IMR-90 (cell line): ENCODE results near the gene ZFYVE28. TPM values are rescaled to one million over a fixed set of nuclear protein-coding genes. Genes with fewer than 3 reads are reported as not detected.

ENCODE experiments used
- ATAC-seq: fragments of 200-7000 bp; cut with Tn5 transposase; 2 replicates; pipeline ENCODE4 v1.9.1; 2020; ENCODE audit warnings: low read depth, mild to moderate bottlenecking, moderate library complexity
- BruUV-seq: library from RNA; stranded (reverse); fragments of 400-500 nt; replicated peaks from 2 replicates; lab custom pipeline; 2021; lab: Mats Ljungman, UMichigan
- CTCF ChIA-PET: fragments of 300-600 bp; formaldehyde crosslinking; extraction: SDS; loops from one replicate; lab custom pipeline; 2021; ENCODE audit warnings: antibody characterized with exemption; lab: Yijun Ruan, JAX
- POLR2A ChIA-PET: fragments of 300-600 bp; sonication (Branson Sonifier 250); formaldehyde crosslinking; loops from one replicate; lab custom pipeline; 2022; ENCODE audit warnings: antibody characterized with exemption; ENCODE audit not compliant: unreplicated experiment; lab: Charles Lee
- DNase-seq: peaks from one replicate; pipeline ENCODE4 v3.0.0; 2013
- H2AFZ ChIP-seq: replicated peaks from 2 replicates; pipeline ENCODE3; 2013; ENCODE audit warnings: low read length, mild to moderate bottlenecking; ENCODE audit not compliant: poor library complexity
- H2AK5ac ChIP-seq: 2 replicates; pipeline ENCODE4 v1.6.1; 2013; ENCODE audit warnings: low read depth, low read length, inconsistent platforms
- H2AK9ac ChIP-seq: replicated peaks from 2 replicates; pipeline ENCODE3; 2013; ENCODE audit warnings: mild to moderate bottlenecking, low read depth, low read length, moderate library complexity; ENCODE audit not compliant: poor library complexity
- H2BK120ac ChIP-seq: 2 replicates; pipeline ENCODE4 v1.6.1; 2013; ENCODE audit warnings: low read depth, low read length, inconsistent platforms
- H2BK15ac ChIP-seq: 3 replicates; pipeline ENCODE4 v1.6.1; 2013; ENCODE audit warnings: low read depth, low read length, inconsistent platforms
- H2BK20ac ChIP-seq: 2 replicates; pipeline ENCODE4 v1.6.1; 2013; ENCODE audit warnings: low read depth, mild to moderate bottlenecking, inconsistent platforms, low read length, moderate library complexity
- H2BK5ac ChIP-seq: 2 replicates; pipeline ENCODE4 v1.6.1; 2013; ENCODE audit warnings: mild to moderate bottlenecking, low read depth, low read length, inconsistent platforms; ENCODE audit not compliant: poor library complexity, severe bottlenecking
- H3K14ac ChIP-seq: replicated peaks from 2 replicates; pipeline ENCODE4 v1.6.1; 2013; ENCODE audit warnings: low read depth, low read length, inconsistent platforms
- H3K18ac ChIP-seq: 2 replicates; pipeline ENCODE4 v1.6.1; 2013; ENCODE audit warnings: low read depth, low read length, control low read depth
- H3K23ac ChIP-seq: 2 replicates; pipeline ENCODE4 v1.6.1; 2013; ENCODE audit warnings: low read depth, low read length, inconsistent platforms
- H3K27ac ChIP-seq: 2 replicates; pipeline ENCODE4 v1.5.1; 2013; ENCODE audit warnings: mild to moderate bottlenecking, control low read depth, low read length; ENCODE audit not compliant: insufficient read depth
- H3K27me3 ChIP-seq: 2 replicates; pipeline ENCODE4 v1.6.1; 2013; ENCODE audit warnings: low read length; ENCODE audit not compliant: control insufficient read depth, insufficient read depth
- H3K36me3 ChIP-seq: 2 replicates; pipeline ENCODE4 v1.6.1; 2013; ENCODE audit warnings: low read length, mixed read lengths; ENCODE audit not compliant: control insufficient read depth, insufficient read depth
- H3K4ac ChIP-seq: 2 replicates; pipeline ENCODE4 v1.6.1; 2013; ENCODE audit warnings: low read depth, low read length, inconsistent platforms
- H3K4me1 ChIP-seq: 2 replicates; pipeline ENCODE4 v1.6.1; 2013; ENCODE audit warnings: low read length, mixed read lengths; ENCODE audit not compliant: control insufficient read depth, insufficient read depth
- H3K4me2 ChIP-seq: 2 replicates; pipeline ENCODE4 v1.6.1; 2013; ENCODE audit warnings: low read depth, mild to moderate bottlenecking, control low read depth, low read length, moderate library complexity
- H3K4me3 ChIP-seq: 2 replicates; pipeline ENCODE4 v1.5.1; 2013; ENCODE audit warnings: low read depth, mild to moderate bottlenecking, control low read depth, low read length, moderate library complexity; ENCODE audit not compliant: insufficient read depth
- H3K56ac ChIP-seq: 2 replicates; pipeline ENCODE4 v1.6.1; 2013; ENCODE audit warnings: low read length, inconsistent platforms; ENCODE audit not compliant: insufficient read depth; ENCODE audit errors: extremely low read depth
- H3K79me1 ChIP-seq, 2 experiments: 2 replicates each; pipeline ENCODE4 v1.6.1; 2013; ENCODE audit warnings: low read length in 2 of 2, inconsistent platforms in 1 of 2, low read depth in 1 of 2
- H3K9ac ChIP-seq: 2 replicates; pipeline ENCODE4 v1.6.1; 2013; ENCODE audit warnings: low read depth, low read length, control low read depth
- H3K9me1 ChIP-seq: 2 replicates; pipeline ENCODE4 v1.6.1; 2013; ENCODE audit warnings: low read length, inconsistent platforms; ENCODE audit not compliant: insufficient read depth
- H3K9me3 ChIP-seq: 2 replicates; pipeline ENCODE4 v1.6.1; 2013; ENCODE audit warnings: low read length; ENCODE audit not compliant: control insufficient read depth, insufficient read depth
- H4K20me1 ChIP-seq: 2 replicates; pipeline ENCODE4 v1.6.1; 2013; ENCODE audit warnings: low read length, inconsistent platforms; ENCODE audit not compliant: insufficient read depth
- H4K5ac ChIP-seq: 2 replicates; pipeline ENCODE4 v1.6.1; 2013; ENCODE audit warnings: mild to moderate bottlenecking, low read depth, low read length, control low read depth
- H4K8ac ChIP-seq, 2 experiments: 2 replicates each; pipeline ENCODE4 v1.6.1; 2013; ENCODE audit warnings: low read depth in 2 of 2, low read length in 2 of 2, control low read depth in 1 of 2, inconsistent platforms in 1 of 2
- H4K91ac ChIP-seq: 2 replicates; pipeline ENCODE4 v1.6.1; 2013; ENCODE audit warnings: low read depth, low read length, inconsistent platforms; ENCODE audit not compliant: insufficient read depth
- BHLHE40 ChIP-seq: fragments of 150-350 bp; IDR thresholded peaks from 2 replicates; pipeline ENCODE4 v1.6.1; 2016; ENCODE audit warnings: mild to moderate bottlenecking, low read depth, low read length
- CHD1 ChIP-seq: IDR thresholded peaks from 2 replicates; pipeline ENCODE4 v1.6.1; 2012; ENCODE audit warnings: low read depth, low read length, improper control_type of control experiment
- FOS ChIP-seq: fragments of 150-350 bp; IDR thresholded peaks from 2 replicates; pipeline ENCODE4 v1.6.1; 2016; ENCODE audit warnings: low read depth, low read length
- MAFK ChIP-seq: IDR thresholded peaks from 2 replicates; pipeline ENCODE4 v1.6.1; 2012; ENCODE audit warnings: low read depth, low read length, improper control_type of control experiment
- MAZ ChIP-seq: IDR thresholded peaks from 2 replicates; pipeline ENCODE4 v1.6.1; 2012; ENCODE audit warnings: low read depth, mild to moderate bottlenecking, low read length, improper control_type of control experiment, moderate library complexity, borderline replicate concordance
- MXI1 ChIP-seq: IDR thresholded peaks from 2 replicates; pipeline ENCODE4 v1.6.1; 2012; ENCODE audit warnings: low read depth, mild to moderate bottlenecking, low read length, moderate library complexity, borderline replicate concordance
- NFE2L2 ChIP-seq: fragments of 150-350 bp; IDR thresholded peaks from 2 replicates; pipeline ENCODE4 v1.6.1; 2016; ENCODE audit warnings: low read depth, mild to moderate bottlenecking, low read length
- POLR2A ChIP-seq: IDR thresholded peaks from 2 replicates; pipeline ENCODE4 v1.6.1; 2012; ENCODE audit warnings: mild to moderate bottlenecking, low read depth, low read length
- RAD21 ChIP-seq: IDR thresholded peaks from 2 replicates; pipeline ENCODE4 v1.6.1; 2012; ENCODE audit warnings: low read length, improper control_type of control experiment
- RCOR1 ChIP-seq: IDR thresholded peaks from 2 replicates; pipeline ENCODE4 v1.6.1; 2012; ENCODE audit warnings: mild to moderate bottlenecking, low read length, improper control_type of control experiment; ENCODE audit not compliant: insufficient replicate concordance
- RFX5 ChIP-seq: IDR thresholded peaks from 2 replicates; pipeline ENCODE4 v1.8.0; 2012; ENCODE audit warnings: low read depth, mild to moderate bottlenecking, low read length, moderate library complexity
- WGBS, 2 experiments: methylation state at CpG; one replicate each; pipeline versions ENCODE4 v1.1.5 to v1.1.7; 2013; ENCODE audit warnings: missing lambda C conversion rate in 2 of 2; ENCODE audit not compliant: insufficient read length in 1 of 2; ENCODE audit errors: extremely low coverage in 2 of 2; 5-methylcytosine and 5-hydroxymethylcytosine counted together
- dilution Hi-C: fragments of 300-500 bp; cut with HindIII; formaldehyde crosslinking; loops from one replicate; pipeline ENCODE4 v1.14.3; 2018; ENCODE audit warnings: low sequenced_read_pairs; ENCODE audit not compliant: unreplicated experiment
- in situ Hi-C: fragments of 300-500 bp; cut with MboI; formaldehyde crosslinking; loops from 3 replicates; pipeline ENCODE4 v1.14.3; 2019; ENCODE audit warnings: low sequenced_read_pairs, inconsistent platforms, mixed read lengths
- intact Hi-C: fragments of 100-400 bp; cut with micrococcal nuclease; formaldehyde crosslinking; loops from 2 replicates; pipeline ENCODE4 v1.10.0; 2022
- polyA plus RNA-seq, 3 experiments: library from polyadenylated mRNA; depleted of rRNA; stranded (reverse); fragments of >200 nt; gene quantifications; 2 replicates each; pipeline ENCODE4 v1.2.3, GENCODE V29; 2012; ENCODE audit warnings: low replicate concordance in 1 of 3
- total RNA-seq: library from RNA; depleted of rRNA; stranded (reverse); fragments of >200 nt; gene quantifications from 2 replicates; pipeline ENCODE4 v1.2.3, GENCODE V29; 2012
- TF ChIP-seq, protein P1 (sequence below): fragments of 150-350 bp; IDR thresholded peaks from 2 replicates; pipeline ENCODE4 v1.6.1; 2017; ENCODE audit warnings: mild to moderate bottlenecking, antibody characterized with exemption, low read length, low read depth
- TF ChIP-seq, protein P2 (sequence below): conservative IDR thresholded peaks from 2 replicates; pipeline ENCODE4 v1.5.1; 2012; ENCODE audit warnings: mild to moderate bottlenecking, low read depth, low read length, improper control_type of control experiment
- TF ChIP-seq, protein P3 (sequence below): fragments of 150-350 bp; IDR thresholded peaks from 2 replicates; pipeline ENCODE4 v1.6.1; 2016; ENCODE audit warnings: low read depth, mild to moderate bottlenecking, low read length, moderate library complexity, borderline replicate concordance

Gene ZFYVE28
- total and polyA plus RNA-seq, 2 of the 4 experiments (the other 2 are of a cell fraction), result 0.36 to 1.2 TPM

- H2BK20ac ChIP-seq, result no peak overlapping the region
- H3K4me3 ChIP-seq, result no peak overlapping the region
- H2AK9ac ChIP-seq, result no peak overlapping the region
- no peaks in the 10 kb centered on the region for H3K79me1 ChIP-seq
- no peak overlapping the region for H2BK15ac ChIP-seq
- H3K36me3 ChIP-seq, result no peaks in the 10 kb centered on the region
- CTCF ChIA-PET, result no interaction called here
- H3K4me2 ChIP-seq, result no peak overlapping the region
- H3K9me1 ChIP-seq, result no peaks in the 10 kb centered on the region; the same call in 1 of the 2 replicates
- no peak overlapping the region for H4K5ac ChIP-seq
- H3K27me3 ChIP-seq, result peaks cover 2% of the 10 kb centered on the region
- intact Hi-C loops, result no loop called here
- POLR2A ChIA-PET, result no interaction called here
- no peak for DNase-seq
- ATAC-seq, result no peak
- no peaks in the 10 kb centered on the region for H4K20me1 ChIP-seq
- peaks cover 7% of the 10 kb centered on the region; the same call in 1 of the 2 replicates for H3K4me1 ChIP-seq
- no CpG with 5 or more reads among the region's 1 CpG for WGBS, 2 experiments
- H2AFZ ChIP-seq, result no peak overlapping the region
- H3K23ac ChIP-seq, result no peak overlapping the region
- dilution Hi-C loops, result no loop called here
- peaks cover 8% of the 10 kb centered on the region for H3K9me3 ChIP-seq
- H2BK5ac ChIP-seq, result no peak overlapping the region
- H3K27ac ChIP-seq, result no peak overlapping the region
- H2BK120ac ChIP-seq, result no peak overlapping the region
- BruUV-seq, result no TSS peak
- H3K9ac ChIP-seq, result no peak overlapping the region
- no peak overlapping the region for H2AK5ac ChIP-seq
- no peak for TF ChIP-seq RCOR1
- TF ChIP-seq RFX5, result no peak
- TF ChIP-seq NFE2L2, result no peak
- TF ChIP-seq CHD1, result no peak
- no peak for TF ChIP-seq MAFK
- TF ChIP-seq, protein P1, sequence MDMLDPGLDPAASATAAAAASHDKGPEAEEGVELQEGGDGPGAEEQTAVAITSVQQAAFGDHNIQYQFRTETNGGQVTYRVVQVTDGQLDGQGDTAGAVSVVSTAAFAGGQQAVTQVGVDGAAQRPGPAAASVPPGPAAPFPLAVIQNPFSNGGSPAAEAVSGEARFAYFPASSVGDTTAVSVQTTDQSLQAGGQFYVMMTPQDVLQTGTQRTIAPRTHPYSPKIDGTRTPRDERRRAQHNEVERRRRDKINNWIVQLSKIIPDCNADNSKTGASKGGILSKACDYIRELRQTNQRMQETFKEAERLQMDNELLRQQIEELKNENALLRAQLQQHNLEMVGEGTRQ, result no peak
- no peak for TF ChIP-seq POLR2A
- TF ChIP-seq, protein P2, sequence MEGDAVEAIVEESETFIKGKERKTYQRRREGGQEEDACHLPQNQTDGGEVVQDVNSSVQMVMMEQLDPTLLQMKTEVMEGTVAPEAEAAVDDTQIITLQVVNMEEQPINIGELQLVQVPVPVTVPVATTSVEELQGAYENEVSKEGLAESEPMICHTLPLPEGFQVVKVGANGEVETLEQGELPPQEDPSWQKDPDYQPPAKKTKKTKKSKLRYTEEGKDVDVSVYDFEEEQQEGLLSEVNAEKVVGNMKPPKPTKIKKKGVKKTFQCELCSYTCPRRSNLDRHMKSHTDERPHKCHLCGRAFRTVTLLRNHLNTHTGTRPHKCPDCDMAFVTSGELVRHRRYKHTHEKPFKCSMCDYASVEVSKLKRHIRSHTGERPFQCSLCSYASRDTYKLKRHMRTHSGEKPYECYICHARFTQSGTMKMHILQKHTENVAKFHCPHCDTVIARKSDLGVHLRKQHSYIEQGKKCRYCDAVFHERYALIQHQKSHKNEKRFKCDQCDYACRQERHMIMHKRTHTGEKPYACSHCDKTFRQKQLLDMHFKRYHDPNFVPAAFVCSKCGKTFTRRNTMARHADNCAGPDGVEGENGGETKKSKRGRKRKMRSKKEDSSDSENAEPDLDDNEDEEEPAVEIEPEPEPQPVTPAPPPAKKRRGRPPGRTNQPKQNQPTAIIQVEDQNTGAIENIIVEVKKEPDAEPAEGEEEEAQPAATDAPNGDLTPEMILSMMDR, result no peak
- TF ChIP-seq BHLHE40, result no peak
- TF ChIP-seq MXI1, result no peak
- no peak for TF ChIP-seq FOS
- no peak for TF ChIP-seq MAZ
- TF ChIP-seq, protein P3, sequence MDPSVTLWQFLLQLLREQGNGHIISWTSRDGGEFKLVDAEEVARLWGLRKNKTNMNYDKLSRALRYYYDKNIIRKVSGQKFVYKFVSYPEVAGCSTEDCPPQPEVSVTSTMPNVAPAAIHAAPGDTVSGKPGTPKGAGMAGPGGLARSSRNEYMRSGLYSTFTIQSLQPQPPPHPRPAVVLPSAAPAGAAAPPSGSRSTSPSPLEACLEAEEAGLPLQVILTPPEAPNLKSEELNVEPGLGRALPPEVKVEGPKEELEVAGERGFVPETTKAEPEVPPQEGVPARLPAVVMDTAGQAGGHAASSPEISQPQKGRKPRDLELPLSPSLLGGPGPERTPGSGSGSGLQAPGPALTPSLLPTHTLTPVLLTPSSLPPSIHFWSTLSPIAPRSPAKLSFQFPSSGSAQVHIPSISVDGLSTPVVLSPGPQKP, result no peak
- no peak for TF ChIP-seq RAD21
- H3K18ac ChIP-seq, result no peak overlapping the region
- no peak overlapping the region for H3K56ac ChIP-seq
- H4K91ac ChIP-seq, result no peak overlapping the region
- no peak overlapping the region for H3K4ac ChIP-seq
- H3K14ac ChIP-seq, result no peak overlapping the region
- H4K8ac ChIP-seq, result no peak overlapping the region
- in situ Hi-C loops, result no loop called here
Measured at GRCh38 chr4:2324891-2325290, 93.6 kb downstream of the ZFYVE28 start.
